ENCODE results near the gene KRT86.
"Not testable (repeated sequence)": the region's sequence is repeated elsewhere in the genome, so short reads cannot be mapped to it uniquely, and the experiment has no call there.

KRT86 gene

GRCh38 chr12:52252175-52252615 lies 22.2 kb upstream of the KRT86 start:
- not testable (repeated sequence) for DNase-seq

DNA sequence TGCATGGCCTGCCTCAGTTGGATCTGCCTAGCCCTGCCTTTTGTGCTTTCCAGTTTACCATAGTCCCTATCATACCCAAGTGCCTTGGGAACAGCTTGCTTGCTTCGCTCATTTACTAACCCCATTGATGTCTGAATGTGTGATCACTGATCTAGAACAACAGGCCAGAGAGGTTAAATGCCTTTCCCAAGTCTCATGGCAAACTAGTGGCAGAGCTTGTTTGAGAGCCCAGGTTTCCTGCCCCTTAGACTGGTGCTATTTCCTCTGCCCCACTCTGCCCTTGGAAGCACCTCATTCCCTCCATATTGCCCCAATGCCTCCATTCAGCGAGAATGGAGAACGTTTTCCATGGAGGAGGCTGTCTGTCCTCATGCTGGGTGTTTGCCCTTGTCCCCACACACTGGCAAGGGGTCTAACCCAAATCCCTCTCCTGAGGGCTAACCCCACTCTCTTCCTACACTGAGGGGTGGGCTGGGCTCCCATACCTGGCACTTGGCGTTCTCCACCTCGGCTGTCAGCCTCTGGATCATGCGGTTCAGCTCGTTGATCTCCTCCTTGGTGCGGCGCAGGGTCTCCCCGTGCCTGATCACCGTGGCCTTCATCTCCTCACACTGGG lies 21.6 kb upstream of the KRT86 start:
- no peak for DNase-seq

GRCh38 chr12:52253391-52254179 lies 20.9 kb upstream of the KRT86 start:
- no peak for DNase-seq

GRCh38 chr12:52254180-52254964 lies 20.1 kb upstream of the KRT86 start:
- no peak for DNase-seq

DNA sequence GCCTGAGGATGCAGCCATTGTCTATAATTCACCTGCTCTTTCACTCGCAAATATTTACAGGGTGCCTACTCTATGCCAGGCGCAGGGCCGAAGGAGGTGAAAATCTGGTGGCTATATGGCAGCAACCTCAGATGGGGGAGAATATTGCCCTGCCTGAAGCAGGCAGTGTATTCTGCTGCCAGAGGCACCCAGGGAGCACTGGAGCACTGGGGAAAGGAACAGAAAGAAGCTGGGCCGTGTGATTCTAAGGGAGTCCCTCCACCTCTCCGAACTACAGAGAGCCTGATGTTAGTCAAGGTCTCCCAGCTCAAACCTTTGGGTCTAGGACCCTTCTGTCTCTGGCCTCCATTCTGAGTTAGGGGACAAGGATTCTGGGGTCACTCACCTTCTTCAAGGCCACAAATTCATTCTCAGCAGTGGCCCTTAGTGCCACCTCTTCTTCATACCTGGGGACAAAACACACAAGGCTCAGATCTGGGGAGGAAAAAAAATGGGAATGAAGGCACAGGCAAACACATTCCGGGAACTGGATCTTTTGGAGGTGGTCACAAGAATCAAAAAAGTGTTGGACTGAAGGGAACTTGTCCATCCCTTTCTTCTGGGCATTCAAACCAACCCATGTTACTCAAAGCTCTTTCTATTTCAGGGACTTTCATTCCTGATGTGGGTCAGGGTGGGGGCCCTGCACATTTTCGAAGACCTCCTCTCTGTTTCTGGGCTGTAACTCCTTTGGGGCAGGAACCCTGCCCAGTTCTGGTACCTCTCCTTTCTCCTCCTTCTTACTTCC lies 19.3 kb upstream of the KRT86 start:
- no peak for DNase-seq

DNA sequence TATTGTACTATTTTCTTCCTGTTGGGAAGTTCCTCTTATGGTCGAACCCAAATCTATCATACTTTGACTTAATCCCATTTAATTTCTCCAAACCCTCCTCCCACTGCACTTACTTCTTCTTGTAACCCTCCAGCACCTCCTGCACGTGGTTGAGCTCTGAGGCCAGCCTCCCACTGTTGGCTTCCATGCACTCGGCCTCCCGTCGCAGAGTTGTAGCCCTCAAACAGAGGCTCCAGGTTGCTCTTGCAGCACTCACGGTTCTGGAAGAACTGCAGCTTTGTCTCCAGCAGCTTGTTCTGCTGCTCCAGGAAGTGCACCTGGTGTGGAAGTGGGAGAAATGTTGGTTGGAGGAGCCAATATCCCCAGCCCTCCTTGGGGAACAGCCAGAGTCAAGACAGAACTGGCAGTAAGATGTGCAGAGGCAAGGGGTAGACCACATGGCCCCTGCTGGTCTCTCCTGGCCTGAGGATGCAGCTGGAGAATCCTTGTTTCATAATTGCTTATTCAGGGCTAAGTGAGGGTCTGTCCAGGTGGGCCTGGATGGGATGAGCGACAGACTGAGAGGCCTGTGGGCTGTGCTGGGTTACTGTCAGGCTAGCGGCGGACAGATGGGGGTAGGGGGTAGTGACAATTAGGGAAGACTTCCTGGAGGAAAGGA lies 18.4 kb upstream of the KRT86 start:
- no peak for DNase-seq

DNA sequence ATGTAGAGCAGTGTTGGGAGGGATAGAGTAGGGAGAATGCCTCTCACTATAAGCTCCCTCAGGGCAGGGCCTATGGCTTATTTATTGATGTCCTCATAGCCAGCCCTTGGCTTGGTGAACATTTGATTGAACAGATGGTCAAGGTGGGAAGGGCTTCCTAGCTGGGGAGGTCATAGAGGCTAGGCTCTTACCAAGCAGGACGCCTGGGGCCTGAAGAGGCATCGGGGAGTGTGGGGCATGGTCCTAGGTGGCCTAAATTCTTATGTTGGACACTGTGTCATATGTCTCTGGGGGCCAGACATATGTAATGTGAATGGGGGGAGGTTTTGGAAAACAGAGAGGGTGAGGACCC lies 17.9 kb upstream of the KRT86 start:
- DNase-seq: no peak

GRCh38 chr12:52257074-52257551 lies 17.3 kb upstream of the KRT86 start:
- no peak for DNase-seq

DNA sequence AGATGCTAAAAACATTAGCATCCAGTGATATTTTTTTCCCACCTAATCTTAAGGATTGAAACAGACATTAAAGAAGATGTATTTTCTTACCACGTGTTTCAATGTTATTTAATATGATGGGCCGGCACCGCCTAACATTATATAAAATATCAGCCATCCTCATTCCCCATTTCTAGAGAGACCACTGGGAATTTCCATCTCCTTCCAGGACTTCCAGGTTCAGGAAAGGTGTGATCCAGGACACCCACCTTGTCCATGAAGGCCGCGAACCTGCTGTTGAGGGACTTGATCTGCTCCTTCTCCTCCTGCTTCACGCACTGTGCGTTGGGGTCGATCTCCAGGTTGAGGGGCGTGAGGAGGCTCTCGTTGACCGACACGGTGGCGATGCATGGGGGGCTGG lies 16.5 kb upstream of the KRT86 start:
- not testable (repeated sequence) for DNase-seq

GRCh38 chr12:52258335-52258901 lies 16.0 kb upstream of the KRT86 start:
- no peak for DNase-seq

- DNase-seq: no peak
Observed at GRCh38 chr12:52259657-52260243, 14.7 kb upstream of the KRT86 start.

DNA sequence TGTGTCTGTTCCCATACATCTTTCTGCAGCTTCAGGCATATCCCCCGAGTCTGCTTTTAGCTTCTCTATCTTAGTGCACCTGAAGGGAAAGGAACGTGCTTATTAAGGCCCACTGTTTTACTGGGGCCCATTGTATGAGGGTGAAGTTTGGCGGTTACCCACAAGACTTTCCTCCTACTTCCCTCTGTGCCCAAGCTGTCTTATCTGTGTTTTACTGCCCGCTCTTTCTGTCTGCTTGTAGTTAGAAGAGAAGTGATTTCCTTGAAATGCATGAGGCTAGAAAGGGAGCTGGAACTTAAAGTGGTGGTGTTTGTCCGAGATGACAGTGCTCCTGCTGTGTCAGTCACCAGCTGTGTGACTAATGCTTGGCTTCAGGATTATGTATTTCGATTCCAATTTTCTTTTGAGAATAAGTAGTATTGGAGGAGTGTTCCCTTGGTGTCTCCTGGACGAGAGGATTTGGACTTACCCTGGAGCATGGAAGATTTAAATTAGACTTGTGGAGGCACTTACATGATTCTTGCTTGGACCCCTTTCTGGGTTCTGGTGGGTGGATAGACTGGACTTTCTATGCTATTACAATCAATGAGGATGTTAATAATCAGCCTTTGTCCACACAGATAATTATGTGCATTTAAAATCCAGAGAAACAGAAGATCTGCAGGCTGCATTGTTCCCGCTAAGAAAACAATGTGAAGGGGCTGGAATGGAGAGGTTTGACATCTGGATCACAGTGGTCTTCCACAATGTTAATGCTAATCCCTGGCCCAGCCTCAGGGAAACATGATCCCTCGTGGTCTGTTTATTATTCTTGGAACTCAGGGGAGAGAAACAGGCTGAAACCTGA lies 13.9 kb upstream of the KRT86 start:
- no peak for DNase-seq

DNA sequence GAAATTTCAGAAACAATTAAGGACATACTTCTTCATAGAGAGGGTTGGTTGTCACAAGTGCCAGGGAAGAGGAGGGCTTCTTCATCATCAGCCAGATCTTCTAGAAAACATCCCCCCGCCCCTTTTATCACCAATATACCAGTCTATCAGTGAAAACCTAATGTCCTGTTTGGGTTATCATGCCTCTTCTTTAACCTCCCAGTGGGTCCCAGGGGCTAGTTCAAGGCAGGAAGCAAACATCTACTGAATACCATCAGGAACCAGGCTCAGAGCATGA lies 13.3 kb upstream of the KRT86 start:
- DNase-seq: no peak

GRCh38 chr12:52262286-52262685 lies 12.2 kb upstream of the KRT86 start:
- DNase-seq: no peak

GRCh38 chr12:52263761-52264434 lies 10.5 kb upstream of the KRT86 start:
- no peak for DNase-seq

- DNase-seq: no peak
Observed at GRCh38 chr12:52264435-52264825, 10.0 kb upstream of the KRT86 start.

DNA sequence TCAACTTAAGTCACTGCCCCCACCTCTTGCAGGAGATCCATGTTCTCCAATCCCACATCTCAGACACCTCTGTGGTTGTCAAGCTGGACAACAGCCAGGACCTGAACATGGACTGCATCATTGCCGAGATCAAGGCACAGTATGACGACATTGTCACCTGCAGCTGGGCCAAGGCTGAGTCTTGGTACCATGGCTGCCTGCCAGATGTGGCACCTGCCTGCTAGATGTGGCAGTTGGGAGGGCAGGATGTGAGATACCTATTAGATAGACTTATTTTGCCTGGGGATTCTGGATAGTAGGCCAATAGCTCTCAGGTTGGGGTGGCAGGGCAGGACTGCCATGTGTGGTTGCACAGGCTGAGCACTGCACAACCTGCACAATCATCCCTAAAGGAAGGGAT lies 7.9 kb upstream of the KRT86 start:
- DNase-seq: no peak

DNA sequence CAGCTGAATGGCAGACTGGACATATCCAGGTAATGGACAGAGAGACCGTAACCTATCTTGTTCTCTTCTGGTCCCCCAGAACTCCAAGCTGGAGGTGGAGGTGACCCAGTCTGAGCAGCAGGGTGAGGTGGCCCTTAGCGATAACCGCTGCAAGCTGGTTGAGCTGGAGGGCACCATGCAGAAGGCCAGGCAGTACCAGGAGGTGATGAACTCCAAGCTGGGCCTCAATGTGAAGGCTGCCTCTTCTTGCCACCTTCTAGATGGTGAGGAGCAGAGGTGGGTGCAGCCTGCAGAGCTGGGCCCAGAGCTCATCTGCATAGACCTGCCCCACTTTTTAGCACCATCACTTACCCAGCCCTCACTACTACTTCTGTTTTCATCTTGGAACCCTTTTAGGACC lies 7.2 kb upstream of the KRT86 start:
- no peak for DNase-seq

DNA sequence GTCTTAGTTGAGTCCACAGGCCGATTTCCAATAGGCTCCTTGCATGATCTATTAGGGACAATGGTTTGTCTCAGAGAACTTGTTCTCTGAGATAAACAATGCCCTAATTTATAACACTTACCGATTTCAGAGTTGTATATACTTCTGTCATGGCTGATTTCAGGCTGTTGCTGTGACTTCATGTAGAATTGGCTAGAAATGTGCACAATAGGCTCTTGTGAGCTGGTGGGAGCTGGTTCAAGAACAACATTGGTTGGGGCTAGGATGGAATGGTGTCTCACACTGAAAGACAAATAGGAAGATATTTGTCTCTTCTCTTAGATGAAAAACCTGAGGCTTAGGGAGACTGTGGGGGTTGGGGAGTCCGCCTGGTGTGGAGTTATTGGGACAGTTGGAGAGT lies 6.7 kb upstream of the KRT86 start:
- no peak for DNase-seq

DNA sequence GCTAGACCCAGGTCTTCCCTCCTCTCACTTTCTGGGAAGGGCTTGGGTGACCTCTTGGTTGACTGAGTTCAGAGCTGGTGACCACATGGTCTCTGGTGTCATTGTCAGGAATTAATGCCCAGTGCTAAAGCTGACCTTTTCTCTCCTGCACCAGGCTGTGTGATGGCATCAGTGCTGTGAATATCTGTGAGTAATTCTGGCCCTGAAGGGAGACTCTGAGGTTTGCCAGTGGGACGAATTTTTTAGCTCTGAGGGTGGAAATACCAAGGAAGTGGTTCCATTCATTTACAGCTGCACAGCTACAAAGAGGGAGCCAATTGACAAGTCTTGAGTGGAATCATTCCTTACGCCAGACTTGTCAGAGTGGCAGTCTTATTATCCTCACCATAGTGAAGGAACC lies 6.2 kb upstream of the KRT86 start:
- DNase-seq: no peak

Measured in activated CD4-positive, alpha-beta T cell treated with anti-CD3 and anti-CD28 coated beads, Interleukin-2, amount 50 U/mL, for 16 hours (primary cell).